OCI-LY1 (cell line): ENCODE measurements around the gene ARMH3.

Experiments used
- H2AFZ ChIP-seq: fragments of 200-600 bp; sonication (generic), shearing (Covaris generic); 2 replicates; pipeline ENCODE4 v1.6.0; 2014; ENCODE audit warnings: antibody characterized with exemption, mild to moderate bottlenecking, low read length
- H3F3A ChIP-seq: fragments of 200-600 bp; sonication (generic), shearing (Covaris generic); 2 replicates; pipeline ENCODE4 v1.6.0; 2014; ENCODE audit warnings: mild to moderate bottlenecking, antibody characterized with exemption, low read length, moderate library complexity; ENCODE audit not compliant: insufficient read depth
- H3K27ac ChIP-seq: fragments of 200-600 bp; sonication (generic); 2 replicates; pipeline ENCODE4 v1.5.1; 2014; ENCODE audit warnings: low read length, mixed run types, mild to moderate bottlenecking, low read depth; ENCODE audit not compliant: poor library complexity, severe bottlenecking
- H3K27me3 ChIP-seq: fragments of 200-600 bp; sonication (generic); 2 replicates; pipeline ENCODE4 v1.6.0; 2014; ENCODE audit warnings: antibody characterized with exemption, mild to moderate bottlenecking, low read length, moderate library complexity; ENCODE audit not compliant: insufficient read depth
- H3K36me3 ChIP-seq: fragments of 200-600 bp; sonication (generic); 2 replicates; pipeline ENCODE4 v1.6.1; 2014; ENCODE audit warnings: mild to moderate bottlenecking, antibody characterized with exemption, low read length, moderate library complexity, mixed read lengths; ENCODE audit not compliant: insufficient read depth
- H3K4me1 ChIP-seq: fragments of 200-600 bp; sonication (generic); 2 replicates; pipeline ENCODE4 v1.5.1; 2014; ENCODE audit warnings: mild to moderate bottlenecking, low read length, moderate library complexity; ENCODE audit not compliant: insufficient read depth, severe bottlenecking
- H3K4me2 ChIP-seq: fragments of 200-600 bp; sonication (generic), shearing (Covaris generic); 2 replicates; pipeline ENCODE4 v1.6.1; 2014; ENCODE audit warnings: low read length
- H3K4me3 ChIP-seq: fragments of 200-600 bp; sonication (generic); 2 replicates; pipeline ENCODE4 v1.5.1; 2014; ENCODE audit warnings: low read length, low read depth, mild to moderate bottlenecking, mixed read lengths; ENCODE audit not compliant: poor library complexity, severe bottlenecking
- H3K79me2 ChIP-seq: fragments of 200-600 bp; shearing (Covaris generic); 2 replicates; pipeline ENCODE4 v1.6.1; 2016; ENCODE audit warnings: mixed run types, low read length, mixed read lengths; ENCODE audit not compliant: insufficient read depth
- H3K9ac ChIP-seq: fragments of 200-600 bp; sonication (generic), shearing (Covaris generic); 2 replicates; pipeline ENCODE4 v1.6.1; 2014; ENCODE audit warnings: mild to moderate bottlenecking, low read length, mixed read lengths
- H3K9me2 ChIP-seq: fragments of 200-600 bp; sonication (generic), shearing (Covaris generic); 2 replicates; pipeline ENCODE4 v1.6.1; 2014; ENCODE audit warnings: low read depth, mild to moderate bottlenecking, low read length, mixed read lengths
- H3K9me3 ChIP-seq: fragments of 200-600 bp; shearing (Covaris generic); 2 replicates; pipeline ENCODE4 v1.6.1; 2014; ENCODE audit warnings: low read length, mixed read lengths
- H4K20me1 ChIP-seq: fragments of 200-600 bp; sonication (generic), shearing (Covaris generic); 2 replicates; pipeline ENCODE4 v1.6.0; 2016; ENCODE audit warnings: mild to moderate bottlenecking, low read length; ENCODE audit not compliant: insufficient read depth
- EZH2 ChIP-seq: fragments of 200-600 bp; sonication (generic), shearing (Covaris generic); IDR thresholded peaks from 2 replicates; pipeline ENCODE4 v1.8.0; 2017; ENCODE audit warnings: borderline replicate concordance, mixed run types, mild to moderate bottlenecking, antibody characterized with exemption, low read length, moderate library complexity, mixed read lengths
- TF ChIP-seq, protein P1 (sequence below): fragments of 200-600 bp; sonication (generic), shearing (Covaris generic); IDR thresholded peaks from 2 replicates; pipeline ENCODE4 v1.5.1; 2017; ENCODE audit warnings: mild to moderate bottlenecking, antibody characterized with exemption, low read length, moderate library complexity, mixed read lengths

Gene ARMH3

DNA sequence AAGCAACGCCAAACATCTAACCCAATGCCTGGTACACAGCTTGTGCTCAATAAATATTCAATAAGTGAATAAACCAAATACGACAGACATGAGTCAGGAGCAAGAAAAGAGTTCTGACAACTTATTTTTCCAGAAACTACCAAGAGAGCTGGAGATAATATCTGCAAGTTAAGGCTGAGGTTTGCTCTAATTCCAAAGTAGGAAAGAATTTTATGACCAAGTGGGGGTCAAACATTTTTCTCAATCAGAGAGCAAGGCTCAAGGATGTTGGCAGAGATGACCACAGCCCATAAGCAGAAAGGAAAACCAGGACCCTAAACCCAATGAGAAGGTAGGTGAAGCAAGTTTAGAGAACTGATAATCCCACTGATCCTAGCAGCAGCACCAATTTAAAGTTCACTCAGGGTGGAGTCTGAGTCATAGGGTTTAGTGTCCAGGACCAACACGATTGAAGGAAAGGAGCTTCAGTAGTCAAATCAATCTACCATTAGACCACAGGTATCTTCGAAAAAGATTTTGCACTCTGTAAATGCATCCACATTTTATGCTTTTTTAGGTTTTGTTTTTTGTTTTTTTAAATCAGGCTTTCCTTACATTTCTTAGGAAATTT, 163.1 kb downstream of the ARMH3 start:
- no peaks in the 10 kb centered on the region for H4K20me1 ChIP-seq
- no peak overlapping the region for H3K4me2 ChIP-seq
- no peak overlapping the region for H3K27ac ChIP-seq
- H3K79me2 ChIP-seq = no peaks in the 10 kb centered on the region
- H3K4me1 ChIP-seq = no peaks in the 10 kb centered on the region
- TF ChIP-seq, protein P1, sequence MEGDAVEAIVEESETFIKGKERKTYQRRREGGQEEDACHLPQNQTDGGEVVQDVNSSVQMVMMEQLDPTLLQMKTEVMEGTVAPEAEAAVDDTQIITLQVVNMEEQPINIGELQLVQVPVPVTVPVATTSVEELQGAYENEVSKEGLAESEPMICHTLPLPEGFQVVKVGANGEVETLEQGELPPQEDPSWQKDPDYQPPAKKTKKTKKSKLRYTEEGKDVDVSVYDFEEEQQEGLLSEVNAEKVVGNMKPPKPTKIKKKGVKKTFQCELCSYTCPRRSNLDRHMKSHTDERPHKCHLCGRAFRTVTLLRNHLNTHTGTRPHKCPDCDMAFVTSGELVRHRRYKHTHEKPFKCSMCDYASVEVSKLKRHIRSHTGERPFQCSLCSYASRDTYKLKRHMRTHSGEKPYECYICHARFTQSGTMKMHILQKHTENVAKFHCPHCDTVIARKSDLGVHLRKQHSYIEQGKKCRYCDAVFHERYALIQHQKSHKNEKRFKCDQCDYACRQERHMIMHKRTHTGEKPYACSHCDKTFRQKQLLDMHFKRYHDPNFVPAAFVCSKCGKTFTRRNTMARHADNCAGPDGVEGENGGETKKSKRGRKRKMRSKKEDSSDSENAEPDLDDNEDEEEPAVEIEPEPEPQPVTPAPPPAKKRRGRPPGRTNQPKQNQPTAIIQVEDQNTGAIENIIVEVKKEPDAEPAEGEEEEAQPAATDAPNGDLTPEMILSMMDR = no peak
- TF ChIP-seq EZH2 = no peak
- H3K9me2 ChIP-seq = no peaks in the 10 kb centered on the region
- H3F3A ChIP-seq = no peaks in the 10 kb centered on the region
- H2AFZ ChIP-seq = no peak overlapping the region
- H3K9me3 ChIP-seq = no peaks in the 10 kb centered on the region
- no peaks in the 10 kb centered on the region for H3K27me3 ChIP-seq
- no peak overlapping the region for H3K4me3 ChIP-seq
- no peak overlapping the region for H3K9ac ChIP-seq
- H3K36me3 ChIP-seq = no peaks in the 10 kb centered on the region

DNA sequence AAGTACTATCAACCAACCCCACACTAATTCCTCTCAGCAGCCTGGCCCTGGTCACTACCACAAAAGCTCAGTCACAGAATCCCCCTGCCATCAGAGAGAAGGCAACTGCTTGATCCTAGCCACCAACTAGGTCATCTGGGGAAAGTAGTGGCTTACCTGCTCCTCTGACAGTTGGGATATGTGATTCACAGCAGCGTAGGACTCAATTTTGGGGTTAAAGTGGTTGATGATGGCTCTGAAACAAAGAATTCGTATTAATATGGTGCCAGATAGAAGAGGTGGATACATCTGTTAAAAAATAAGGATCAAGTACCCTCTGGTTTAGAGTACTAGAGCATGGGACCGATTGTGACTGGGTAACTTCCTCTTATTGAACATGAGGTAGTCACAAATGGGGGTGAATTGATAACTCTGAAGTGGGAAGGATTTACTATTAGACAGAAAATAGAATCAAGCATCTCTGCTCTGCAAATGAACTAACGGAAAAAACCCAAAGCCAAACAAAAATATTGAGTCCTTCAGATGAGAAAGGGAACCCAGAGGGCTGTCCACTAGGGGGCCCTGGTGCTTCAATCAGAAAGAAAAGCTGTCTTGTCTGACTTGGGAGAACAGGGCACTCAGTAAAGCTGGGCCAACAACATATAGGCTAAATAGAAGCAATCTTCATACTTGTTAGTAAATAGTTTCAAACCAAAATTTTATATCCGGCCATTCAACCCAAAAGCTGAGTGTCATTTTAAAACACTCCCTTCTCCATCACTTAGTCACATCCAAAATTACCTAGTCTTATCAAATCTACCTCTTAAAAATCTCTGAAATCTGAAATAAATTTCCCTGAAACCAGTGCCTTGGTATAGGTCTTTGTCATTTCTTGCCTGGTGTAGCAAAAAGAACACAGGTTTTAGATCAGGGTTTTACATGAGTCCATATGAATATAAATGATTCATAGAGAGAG, 166.4 kb downstream of the ARMH3 start:
- Histone ChIP-seq H3K9me3 (no peaks in the 10 kb centered on the region), H3K4me1 (no peaks in the 10 kb centered on the region), H2AFZ (no peak overlapping the region), H3K9ac (no peak overlapping the region), H3F3A (no peaks in the 10 kb centered on the region), H3K4me3 (no peak overlapping the region), H3K36me3 (no peaks in the 10 kb centered on the region), H3K9me2 (no peaks in the 10 kb centered on the region), H4K20me1 (no peaks in the 10 kb centered on the region), H3K27me3 (no peaks in the 10 kb centered on the region), H3K27ac (no peak overlapping the region), H3K4me2 (no peak overlapping the region), H3K79me2 (no peaks in the 10 kb centered on the region)
- TF ChIP-seq, protein P1 = peak; percentile 73
- no peak for TF ChIP-seq EZH2

DNA sequence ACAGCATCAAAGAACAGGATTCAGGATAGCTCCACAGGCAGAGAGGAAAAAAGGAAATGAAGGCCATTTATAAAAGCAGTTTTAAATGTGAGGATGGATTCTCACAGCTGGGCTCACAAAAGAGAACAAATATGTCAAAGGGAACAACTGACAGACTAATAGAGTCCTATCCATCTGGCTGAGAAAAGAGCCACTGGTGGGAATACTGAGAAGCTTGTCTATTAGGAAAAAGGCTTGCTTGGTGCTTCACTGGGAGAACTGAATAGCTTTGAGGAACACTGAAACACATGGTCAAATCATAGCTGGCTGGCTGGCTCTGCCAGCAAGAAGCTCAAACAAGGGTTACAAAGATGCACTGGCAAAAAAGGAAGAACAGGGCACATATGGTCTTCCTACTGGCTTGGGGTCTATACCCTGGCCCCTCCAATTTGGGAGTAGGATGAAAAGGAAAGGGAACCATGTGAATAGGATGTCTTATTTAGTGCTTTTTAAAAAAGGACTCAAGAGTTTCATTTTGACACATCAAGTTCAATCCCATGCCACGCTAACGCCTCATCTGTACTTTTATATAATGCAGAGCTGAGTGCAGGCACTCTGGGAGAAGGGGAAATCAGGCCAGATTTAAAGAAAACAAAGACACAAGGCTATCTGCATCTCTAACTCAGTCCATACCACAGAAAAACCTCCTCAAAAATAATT, 167.6 kb downstream of the ARMH3 start:
- Histone ChIP-seq H3F3A (no peaks in the 10 kb centered on the region), H4K20me1 (no peaks in the 10 kb centered on the region), H3K27ac (no peak overlapping the region), H3K27me3 (no peaks in the 10 kb centered on the region), H3K79me2 (no peaks in the 10 kb centered on the region), H3K9me2 (no peaks in the 10 kb centered on the region), H3K9me3 (no peaks in the 10 kb centered on the region), H3K4me2 (no peak overlapping the region), H3K4me3 (no peak overlapping the region), H3K4me1 (no peaks in the 10 kb centered on the region), H2AFZ (no peak overlapping the region), H3K36me3 (no peaks in the 10 kb centered on the region), H3K9ac (no peak overlapping the region)
- TF ChIP-seq, protein P1 = no peak
- TF ChIP-seq EZH2 = no peak
